Upper lobe of right lung (tissue), 1 donor: Measurements from ENCODE around the gene BUD31. TPM values are rescaled to one million over a fixed set of nuclear protein-coding genes. Genes with fewer than 3 reads are reported as not detected.

ENCODE experiments used
- ATAC-seq: fragments of 200-7000 bp; cut with Tn5 transposase; one replicate; pipeline ENCODE4 v1.9.1; 2020; ENCODE audit warnings: mild to moderate bottlenecking, moderate library complexity
- DNase-seq: peaks from one replicate; pipeline ENCODE4 v3.0.0-alpha.2; 2020
- H3K27ac ChIP-seq: fragments of 200-600 bp; one replicate; pipeline ENCODE4 v1.8.0; 2022
- H3K27me3 ChIP-seq: fragments of 200-600 bp; one replicate; pipeline ENCODE4 v1.8.0; 2022; ENCODE audit warnings: mild to moderate bottlenecking
- H3K36me3 ChIP-seq: fragments of 200-600 bp; one replicate; pipeline ENCODE4 v1.8.0; 2022
- H3K4me1 ChIP-seq: fragments of 200-600 bp; one replicate; pipeline ENCODE4 v1.8.0; 2022
- H3K4me3 ChIP-seq: fragments of 200-600 bp; one replicate; pipeline ENCODE4 v1.8.0; 2022; ENCODE audit warnings: mild to moderate bottlenecking
- H3K9me3 ChIP-seq: fragments of 200-600 bp; one replicate; pipeline ENCODE4 v1.8.0; 2022
- intact Hi-C: fragments of 100-400 bp; cut with DNase I; formaldehyde crosslinking; loops from one replicate; pipeline ENCODE4 v1.11.0; 2022
- total RNA-seq: library from RNA; stranded (reverse); fragmentation: NEBNext Ultra II Directional; extraction: Animal tissue kit (Norgen Biotek cat#: 25700); gene quantifications from one replicate; pipeline ENCODE4 v1.2.1, GENCODE V29; 2021
- TF ChIP-seq, protein P1 (sequence below): fragments of 200-600 bp; IDR thresholded peaks from one replicate; pipeline ENCODE4 v1.8.0; 2022; ENCODE audit warnings: antibody characterized with exemption
- donor health status: DM: no; HTN: yes; CAD: no; lungs with severe emphysema.

BUD31 gene
- total RNA-seq, 1 donor from 2014 or later, result 72.0 TPM

DNA sequence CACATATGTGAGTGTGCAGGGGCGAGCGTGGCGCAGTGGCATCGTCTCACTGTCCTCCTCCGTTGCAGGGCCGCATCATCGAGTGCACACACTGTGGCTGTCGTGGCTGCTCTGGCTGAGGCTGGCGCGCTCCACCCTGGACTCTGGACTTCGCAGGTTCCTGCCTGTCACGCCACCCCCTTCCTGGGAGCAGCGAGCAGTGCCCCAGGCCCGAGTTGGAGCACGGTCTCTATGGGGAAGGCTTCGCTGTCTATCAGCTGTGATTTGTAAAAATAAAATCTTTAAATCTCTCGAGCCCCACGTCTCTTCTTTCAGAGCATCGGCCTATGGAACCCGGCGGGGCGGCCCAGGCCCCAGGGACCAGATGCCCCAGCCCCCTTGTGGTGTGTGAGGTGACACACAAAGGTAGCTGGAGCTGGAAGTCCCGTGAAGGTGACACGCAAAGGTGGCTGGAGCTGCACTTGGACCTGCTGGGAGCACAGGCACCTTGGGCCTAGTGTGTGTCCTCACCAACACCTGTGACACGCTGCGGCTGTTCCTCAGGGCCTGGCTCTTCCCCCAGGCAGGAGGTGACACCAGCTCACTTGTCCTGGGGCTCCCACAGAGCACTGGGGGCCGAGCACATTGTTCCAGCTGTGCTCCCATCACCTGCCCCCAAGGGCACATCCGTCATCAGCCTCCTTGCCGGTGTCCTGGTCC, 10.7 kb downstream of the BUD31 start:
- Histone ChIP-seq H3K36me3 (peaks cover 97% of the 10 kb centered on the region), H3K27me3 (no peaks in the 10 kb centered on the region), H3K4me1 (no peaks in the 10 kb centered on the region), H3K27ac (no peak overlapping the region), H3K9me3 (no peaks in the 10 kb centered on the region), H3K4me3 (no peak overlapping the region)
- DNase-seq (no peak), ATAC-seq (no peak)
- TF ChIP-seq, protein P1, sequence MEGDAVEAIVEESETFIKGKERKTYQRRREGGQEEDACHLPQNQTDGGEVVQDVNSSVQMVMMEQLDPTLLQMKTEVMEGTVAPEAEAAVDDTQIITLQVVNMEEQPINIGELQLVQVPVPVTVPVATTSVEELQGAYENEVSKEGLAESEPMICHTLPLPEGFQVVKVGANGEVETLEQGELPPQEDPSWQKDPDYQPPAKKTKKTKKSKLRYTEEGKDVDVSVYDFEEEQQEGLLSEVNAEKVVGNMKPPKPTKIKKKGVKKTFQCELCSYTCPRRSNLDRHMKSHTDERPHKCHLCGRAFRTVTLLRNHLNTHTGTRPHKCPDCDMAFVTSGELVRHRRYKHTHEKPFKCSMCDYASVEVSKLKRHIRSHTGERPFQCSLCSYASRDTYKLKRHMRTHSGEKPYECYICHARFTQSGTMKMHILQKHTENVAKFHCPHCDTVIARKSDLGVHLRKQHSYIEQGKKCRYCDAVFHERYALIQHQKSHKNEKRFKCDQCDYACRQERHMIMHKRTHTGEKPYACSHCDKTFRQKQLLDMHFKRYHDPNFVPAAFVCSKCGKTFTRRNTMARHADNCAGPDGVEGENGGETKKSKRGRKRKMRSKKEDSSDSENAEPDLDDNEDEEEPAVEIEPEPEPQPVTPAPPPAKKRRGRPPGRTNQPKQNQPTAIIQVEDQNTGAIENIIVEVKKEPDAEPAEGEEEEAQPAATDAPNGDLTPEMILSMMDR, result no peak
- intact Hi-C loops, result loop anchor here (10.0 kb wide), 1 partner anchor 55 kb away; no protein-coding TSS in a partner anchor

DNA sequence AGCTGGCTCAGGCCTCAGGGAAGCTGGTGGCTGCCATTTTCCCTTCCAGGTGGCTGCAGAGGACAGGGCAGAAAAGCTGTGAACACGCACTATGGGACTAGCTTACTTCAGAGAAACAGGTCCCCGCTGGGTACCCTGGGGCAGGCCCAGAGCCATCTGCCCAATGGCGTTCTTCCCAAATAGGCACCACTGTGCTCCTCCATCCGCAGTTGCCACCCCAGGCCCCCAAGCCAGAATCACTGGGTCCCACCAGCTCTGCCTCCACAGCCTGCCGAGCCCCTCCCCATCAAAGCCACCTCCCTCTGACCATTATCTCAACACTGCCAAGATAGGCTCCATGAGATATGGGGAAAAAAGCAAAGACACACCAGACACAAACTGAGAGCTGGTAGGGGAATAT, 11.4 kb downstream of the BUD31 start:
- H3K36me3 ChIP-seq, result peaks cover 97% of the 10 kb centered on the region
- H3K27ac ChIP-seq, result no peak overlapping the region
- no peaks in the 10 kb centered on the region for H3K4me1 ChIP-seq
- no peaks in the 10 kb centered on the region for H3K9me3 ChIP-seq
- no peaks in the 10 kb centered on the region for H3K27me3 ChIP-seq
- ATAC-seq (no peak), DNase-seq (no peak)
- intact Hi-C loops, result no loop called here
- H3K4me3 ChIP-seq, result no peak overlapping the region
- TF ChIP-seq, protein P1, result no peak

DNA sequence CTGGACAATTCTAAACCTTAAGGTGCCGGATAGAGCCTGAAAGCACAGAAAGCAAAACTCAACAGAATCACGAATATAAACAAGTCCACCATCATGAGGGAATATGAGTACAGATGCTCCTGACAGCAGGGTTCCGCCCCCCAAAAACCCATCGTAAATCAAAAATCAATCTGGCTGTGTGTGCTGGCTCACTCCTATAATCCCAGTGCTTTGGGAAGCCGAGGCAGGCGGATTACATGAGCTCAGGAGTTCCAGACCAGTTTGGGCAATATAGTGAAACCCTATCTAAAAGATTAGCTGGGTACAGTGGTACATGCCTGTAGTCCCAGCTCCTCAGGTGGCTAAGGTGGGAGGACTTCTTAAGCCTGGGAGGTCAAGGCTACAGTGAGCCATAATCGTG, 12.2 kb downstream of the BUD31 start:
- Histone ChIP-seq H3K27ac (no peak overlapping the region), H3K27me3 (no peaks in the 10 kb centered on the region), H3K4me1 (no peaks in the 10 kb centered on the region), H3K9me3 (no peaks in the 10 kb centered on the region), H3K36me3 (peaks cover 94% of the 10 kb centered on the region), H3K4me3 (no peak overlapping the region)
- ATAC-seq, result no peak
- no peak for DNase-seq
- TF ChIP-seq, protein P1, result no peak
- intact Hi-C loops, result no loop called here

DNA sequence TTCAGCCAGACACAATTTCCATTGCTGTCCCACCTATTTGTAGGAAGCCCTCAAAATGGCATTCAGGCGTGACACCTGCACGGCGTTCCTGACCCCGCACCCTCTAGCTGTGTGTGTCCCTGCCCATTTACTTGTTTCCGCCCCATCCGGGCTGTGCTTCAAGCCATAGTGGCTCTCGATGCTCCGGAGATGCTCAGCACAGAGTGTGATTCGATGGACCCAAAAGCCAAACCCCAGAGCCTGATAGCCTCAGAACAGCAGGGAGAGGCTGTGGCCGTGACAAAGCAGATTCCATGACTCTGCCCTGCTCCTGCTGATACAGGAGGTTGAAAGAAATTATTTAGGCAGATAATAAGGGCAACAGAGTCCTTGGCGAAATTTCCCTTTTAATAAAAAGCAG, 13.4 kb downstream of the BUD31 start:
- TF ChIP-seq, protein P1, result no peak
- ATAC-seq, result no peak

DNA sequence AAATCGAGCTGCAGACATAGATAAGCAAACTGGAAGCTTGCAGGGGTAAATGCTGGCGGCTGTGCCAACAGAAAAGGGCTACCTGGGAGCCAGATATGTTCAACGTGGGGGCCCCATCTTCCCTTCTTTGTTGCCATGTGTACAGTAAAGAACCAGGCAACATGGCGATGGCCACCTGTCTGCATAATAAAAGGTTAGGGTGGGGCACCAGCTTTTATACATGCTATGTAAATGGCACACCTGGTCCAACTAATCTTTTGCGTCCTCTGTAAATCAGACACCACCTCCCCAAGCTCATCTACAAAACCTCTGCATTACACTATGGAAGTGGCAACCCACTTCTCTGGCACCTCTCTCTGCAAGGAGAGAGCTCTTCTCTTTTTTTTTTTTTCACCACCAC, 13.9 kb downstream of the BUD31 start:
- no peak overlapping the region for H3K27ac ChIP-seq
- H3K4me3 ChIP-seq, result no peak overlapping the region
- no peaks in the 10 kb centered on the region for H3K27me3 ChIP-seq
- H3K4me1 ChIP-seq, result no peaks in the 10 kb centered on the region
- DNase-seq (no peak), ATAC-seq (no peak)
- no peaks in the 10 kb centered on the region for H3K9me3 ChIP-seq
- intact Hi-C loops, result no loop called here
- peaks cover 77% of the 10 kb centered on the region for H3K36me3 ChIP-seq
- TF ChIP-seq, protein P1, result no peak

More for the DNA sequence above, 13.4 kb downstream of the BUD31 start:
- Histone ChIP-seq H3K27me3 (no peaks in the 10 kb centered on the region), H3K36me3 (peaks cover 82% of the 10 kb centered on the region), H3K27ac (no peak overlapping the region), H3K9me3 (no peaks in the 10 kb centered on the region), H3K4me1 (no peaks in the 10 kb centered on the region), H3K4me3 (no peak overlapping the region)
- intact Hi-C loops, result no loop called here
- DNase-seq, result no peak
